GM12892 (cell line): ENCODE measurements around the gene SLIRP.
"Not testable (repeated sequence)": the region's sequence is repeated elsewhere in the genome, so short reads cannot be mapped to it uniquely, and the experiment has no call there.

Experiments
- DNase-seq: peaks from one replicate; pipeline ENCODE4 v3.0.0; 2011; ENCODE audit not compliant: insufficient read length
- FAIRE-seq: peaks from 2 replicates; lab custom pipeline; 2011; peaks lifted over from hg19 to GRCh38; lab: Jason Lieb, UNC
- POLR2A ChIP-seq: IDR thresholded peaks from 2 replicates; pipeline ENCODE4 v1.6.1; 2011; ENCODE audit warnings: low read depth, low read length, control low read depth
- POLR2AphosphoS5 ChIP-seq: IDR thresholded peaks from 2 replicates; pipeline ENCODE4 v1.6.1; 2011; ENCODE audit warnings: low read depth, low read length, control low read depth
- TAF1 ChIP-seq: IDR thresholded peaks from 2 replicates; pipeline ENCODE4 v1.6.1; 2011; ENCODE audit warnings: low read depth, mild to moderate bottlenecking, control low read depth, low read length, borderline replicate concordance

SLIRP gene

GRCh38 chr14:77708749-77709148 is 846 bp downstream of the SLIRP start:
- DNase-seq (no peak), FAIRE-seq (peak; percentile 78)
- TF ChIP-seq TAF1 (no peak), POLR2A (no peak), POLR2AphosphoS5 (no peak)

GRCh38 chr14:77709412-77709811 is 1.5 kb downstream of the SLIRP start:
- TF ChIP-seq POLR2A, result no peak
- no peak for TF ChIP-seq TAF1
- no peak for TF ChIP-seq POLR2AphosphoS5
- DNase-seq, result no peak
- no peak for FAIRE-seq

GRCh38 chr14:77710364-77710763 is 2.5 kb downstream of the SLIRP start:
- FAIRE-seq (no peak), DNase-seq (no peak)
- TF ChIP-seq POLR2A, result no peak

GRCh38 chr14:77714926-77715325 is 7.0 kb downstream of the SLIRP start:
- DNase-seq (no peak), FAIRE-seq (peak; percentile 9)
- no peak for TF ChIP-seq POLR2A
- no peak for TF ChIP-seq POLR2AphosphoS5
- TF ChIP-seq TAF1, result no peak

DNA sequence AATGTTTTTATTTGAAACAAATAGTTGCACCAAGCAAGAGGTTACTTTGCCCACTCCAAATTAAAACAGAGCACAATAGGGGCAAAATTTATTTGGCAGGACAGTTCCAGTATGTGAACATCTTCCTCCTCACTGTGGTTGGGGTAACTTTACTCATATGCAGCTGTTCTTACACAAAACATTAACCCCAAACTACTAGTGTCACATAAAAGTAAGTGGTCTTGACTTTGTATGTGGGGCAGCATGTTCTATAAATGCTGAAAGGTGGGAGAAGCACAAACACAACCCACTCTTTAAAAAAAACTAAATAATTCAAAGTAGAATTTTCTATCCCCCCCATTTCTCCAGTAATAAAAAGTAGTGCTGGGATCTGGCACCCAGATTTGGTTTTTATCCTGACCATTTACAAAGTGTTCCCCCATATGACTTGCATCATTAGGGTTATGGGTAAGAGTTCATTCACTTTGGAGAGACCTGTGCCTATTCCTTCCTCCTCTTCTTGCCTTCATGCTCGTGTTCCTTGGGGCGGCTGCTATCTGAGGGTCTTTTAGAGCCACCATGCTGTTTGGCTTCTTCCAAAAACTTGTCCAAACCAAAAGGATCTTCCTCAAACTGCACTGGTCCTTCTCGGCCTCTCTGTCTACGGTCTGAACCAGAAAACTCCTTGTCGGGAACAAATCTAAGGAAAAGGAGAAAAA is 9.9 kb downstream of the SLIRP start:
- DNase-seq (no peak), FAIRE-seq (no peak)
- TF ChIP-seq TAF1 (no peak), POLR2AphosphoS5 (no peak), POLR2A (peak; percentile 21; the same call in 1 of the 2 replicates)

DNA sequence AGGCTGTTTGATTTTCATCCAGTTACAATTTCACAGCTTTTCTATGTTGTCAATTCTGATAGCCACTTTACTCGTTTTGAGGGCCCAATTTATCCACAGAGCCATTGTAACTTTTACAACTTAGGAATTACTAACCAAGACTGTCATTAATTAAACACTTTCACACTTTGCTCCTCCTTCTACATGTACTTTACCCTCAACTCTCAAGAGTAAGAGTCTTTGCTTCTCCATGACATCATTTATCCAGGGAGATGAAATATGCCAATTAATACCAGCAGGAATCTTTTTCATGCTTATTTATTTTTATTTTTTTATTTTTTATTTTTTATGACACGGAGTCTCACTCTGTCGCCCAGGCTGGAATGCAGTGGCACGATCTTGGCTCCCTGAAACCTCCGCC is 13.5 kb downstream of the SLIRP start:
- TF ChIP-seq TAF1 (no peak), POLR2AphosphoS5 (no peak), POLR2A (no peak)
- FAIRE-seq (no peak), DNase-seq (no peak)

GRCh38 chr14:77722301-77722700 is 14.4 kb downstream of the SLIRP start:
- FAIRE-seq (no peak), DNase-seq (no peak)
- TF ChIP-seq POLR2A, result no peak

- DNase-seq (no peak), FAIRE-seq (no peak)
- TF ChIP-seq POLR2A (no peak), TAF1 (no peak), POLR2AphosphoS5 (no peak)
Observed at GRCh38 chr14:77730976-77731497, 23.1 kb downstream of the SLIRP start.

DNA sequence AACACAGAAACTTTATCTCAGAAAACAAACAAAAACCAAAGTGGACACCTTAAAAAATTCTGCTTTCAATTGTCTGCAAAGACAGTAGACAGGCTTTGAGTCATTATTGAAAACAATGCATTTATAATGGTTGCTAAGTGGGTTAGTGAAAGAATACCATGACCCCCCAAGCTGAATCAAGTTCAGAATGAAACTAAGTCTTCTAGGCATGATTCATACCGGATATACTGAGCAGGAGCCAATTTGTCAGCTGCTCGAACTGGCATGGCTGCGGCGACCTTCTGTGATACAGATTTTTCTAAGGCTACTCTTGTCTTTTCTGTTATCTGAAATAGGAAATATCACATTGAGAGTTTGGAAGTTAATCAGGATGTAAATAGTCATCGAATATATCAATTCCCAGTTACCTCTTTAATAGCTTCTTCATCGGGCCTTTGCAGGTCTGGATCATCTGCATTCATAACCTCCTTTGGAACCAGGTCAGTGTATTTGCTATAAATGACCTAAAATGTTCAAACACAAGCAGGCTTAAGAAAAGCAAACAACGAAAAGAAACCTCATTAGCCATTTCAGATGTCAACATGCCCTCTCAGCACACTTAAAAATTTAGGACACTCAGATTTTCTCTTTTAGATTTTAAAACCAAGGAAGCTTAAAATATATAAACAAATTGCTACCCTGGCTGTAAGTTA is 30.8 kb downstream of the SLIRP start:
- FAIRE-seq (no peak), DNase-seq (no peak)
- TF ChIP-seq POLR2A (no peak), POLR2AphosphoS5 (no peak), TAF1 (no peak)

DNA sequence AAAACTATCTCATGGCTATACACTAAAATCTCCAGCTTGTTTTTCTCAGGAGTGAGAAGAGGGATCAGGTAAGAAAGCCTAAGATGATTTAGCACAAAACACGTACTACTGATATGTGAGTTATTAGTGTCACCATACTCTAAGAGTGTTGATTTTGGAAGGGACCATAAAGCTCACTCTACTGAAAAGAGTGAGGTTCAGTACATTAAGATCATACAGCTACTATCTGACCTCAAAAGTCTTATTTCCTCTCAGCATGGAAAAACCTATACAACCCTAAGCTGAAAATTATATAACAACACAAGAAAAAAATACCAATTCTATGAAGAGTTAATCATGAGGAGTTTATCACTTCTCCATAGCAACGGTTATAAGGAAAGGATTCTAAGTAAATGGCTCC is 33.5 kb downstream of the SLIRP start:
- FAIRE-seq, result no peak
- TF ChIP-seq TAF1 (no peak), POLR2AphosphoS5 (no peak), POLR2A (no peak)
- no peak for DNase-seq

DNA sequence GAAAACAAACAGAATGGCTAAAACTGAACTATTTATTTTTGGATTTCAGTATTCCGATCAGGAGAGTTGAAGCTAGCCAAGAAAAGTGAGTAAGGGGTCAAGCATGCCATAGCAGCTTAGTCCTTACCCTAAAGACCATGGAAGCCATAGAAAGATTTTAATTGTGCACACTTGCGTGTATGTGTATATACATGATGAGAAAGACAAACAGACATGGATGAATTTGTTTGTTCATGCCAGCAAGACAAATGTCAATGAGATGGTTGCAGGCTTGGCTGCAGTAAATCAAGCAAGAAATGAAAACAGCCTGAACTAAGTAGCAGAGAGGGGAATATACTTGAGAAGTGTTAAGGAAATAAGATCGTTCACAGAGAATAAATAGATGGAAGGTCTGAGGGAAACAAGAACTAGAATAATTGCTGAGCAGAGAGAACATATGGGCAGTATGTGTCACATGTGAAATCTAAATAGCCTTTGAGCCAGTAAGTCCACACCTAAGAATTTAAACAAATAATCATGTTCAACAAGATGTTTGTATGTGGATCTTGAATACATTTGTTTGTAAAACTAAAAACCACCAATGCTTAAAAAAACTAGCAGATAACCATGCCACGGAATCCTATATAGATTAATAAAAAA is 38.3 kb downstream of the SLIRP start:
- FAIRE-seq (no peak), DNase-seq (no peak)
- TF ChIP-seq TAF1, result no peak
- TF ChIP-seq POLR2AphosphoS5, result no peak
- TF ChIP-seq POLR2A, result no peak

DNA sequence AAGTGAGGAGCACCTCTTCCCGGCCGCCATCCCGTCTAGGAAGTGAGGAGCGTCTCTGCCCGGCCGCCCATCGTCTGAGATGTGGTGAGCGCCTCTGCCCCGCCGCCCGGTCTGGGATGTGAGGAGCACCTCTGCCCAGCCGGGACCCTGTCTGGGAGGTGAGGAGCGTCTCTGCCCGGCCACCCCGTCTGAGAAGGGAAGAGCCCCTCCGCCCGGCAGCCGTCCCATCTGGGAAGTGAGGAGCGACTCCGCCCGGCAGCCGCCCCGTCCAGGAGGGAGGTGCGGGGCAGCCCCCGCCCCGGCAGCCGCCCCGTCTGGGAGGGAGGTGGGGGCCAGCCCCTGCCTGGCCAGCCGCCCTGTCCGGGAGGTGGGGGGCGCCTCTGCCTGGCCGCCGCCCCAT is 39.5 kb downstream of the SLIRP start:
- not testable (repeated sequence) for FAIRE-seq, DNase-seq
